ENCODE results near the gene TMEM106B. TPM values are rescaled to one million over a fixed set of nuclear protein-coding genes. Genes with fewer than 3 reads are reported as not detected.

The TMEM106B gene
- total RNA-seq, 1 experiment from 2014 or later, result 33.1 TPM

- H3K4me2 ChIP-seq (ENCODE audit: low read length), result no peak overlapping the region
- ChIA-PET CTCF (no interaction called here), RAD21 (ENCODE audit: low non-redundant PET in 1 of 2, low total read pairs in 2 of 2, uncharacterized antibody in 2 of 2, unreplicated experiment in 2 of 2) (no interaction called here), POLR2A (no interaction called here)
- ATAC-seq (no peak), DNase-seq (ENCODE audit: low read depth, low spot score) (no peak)
- H3K79me2 ChIP-seq (ENCODE audit: insufficient read depth, low read length), result no peaks in the 10 kb centered on the region
- no peaks in the 10 kb centered on the region; the same call in 1 of the 2 replicates for H3K9me2 ChIP-seq (ENCODE audit: insufficient read depth)
- no peak overlapping the region for H3K4me3 ChIP-seq (replicated peaks in 1 of 2; ENCODE audit: low read depth in 1 of 2, low read length in 2 of 2)
- H3K9ac ChIP-seq (ENCODE audit: low read length), result no peak overlapping the region
- H3K27me3 ChIP-seq (ENCODE audit: insufficient read depth, low read length), result no peaks in the 10 kb centered on the region
- intact Hi-C loops (cut with micrococcal nuclease), result no loop called here
- no peaks in the 10 kb centered on the region for H3K4me1 ChIP-seq (ENCODE audit: control insufficient read depth in 1 of 2, insufficient read depth in 2 of 2, low read length in 2 of 2)
- BruUV-seq (replicated peaks), result no TSS peak
- no peaks in the 10 kb centered on the region for H4K20me1 ChIP-seq (ENCODE audit: insufficient read depth)
- H3K36me3 ChIP-seq (ENCODE audit: control insufficient read depth in 1 of 2, insufficient read depth in 2 of 2, low read length in 2 of 2), result no peaks in the 10 kb centered on the region
- H2AFZ ChIP-seq (ENCODE audit: low read depth, low read length, poor library complexity, severe bottlenecking), result no peak overlapping the region
- H3K27ac ChIP-seq (ENCODE audit: low read depth, low read length), result no peak overlapping the region
- no peaks in the 10 kb centered on the region for H3K9me3 ChIP-seq (ENCODE audit: control insufficient read depth in 1 of 2, insufficient read depth in 1 of 2, low read depth in 1 of 2, low read length in 2 of 2)
- TF ChIP-seq CBX3 (IDR thresholded peaks at IDR 0.05; ENCODE audit: low read depth) (no peak), JUND (IDR thresholded peaks at IDR 0.05) (no peak), CEBPB (IDR thresholded peaks at IDR 0.05; ENCODE audit: low read depth) (no peak), EGR1 (IDR thresholded peaks at IDR 0.05; ENCODE audit: low read depth) (no peak), TCF7L2 (IDR thresholded peaks at IDR 0.05; ENCODE audit: borderline replicate concordance, extremely low read depth, insufficient read depth, insufficient read length) (no peak), ATF3 (IDR thresholded peaks at IDR 0.05) (no peak), ZBTB33 (IDR thresholded peaks at IDR 0.05; ENCODE audit: extremely low read depth, insufficient replicate concordance, low read length) (no peak), POLR2AphosphoS5 (IDR thresholded peaks at IDR 0.05; ENCODE audit: low read depth, low read length) (no peak), RAD21 (IDR thresholded peaks at IDR 0.05; ENCODE audit: low read depth) (no peak)
Observed at GRCh38 chr7:12281038-12281437, 69.9 kb downstream of the TMEM106B start.

GRCh38 chr7:12287901-12288300 is 76.8 kb downstream of the TMEM106B start:
- ATAC-seq, result no peak
- ChIA-PET RAD21 (ENCODE audit: low non-redundant PET in 1 of 2, low total read pairs in 2 of 2, uncharacterized antibody in 2 of 2, unreplicated experiment in 2 of 2) (no interaction called here), POLR2A (no interaction called here), CTCF (no interaction called here)
- Histone ChIP-seq H3K9me2 (ENCODE audit: insufficient read depth) (no peaks in the 10 kb centered on the region), H3K27ac (ENCODE audit: low read depth, low read length) (no peak overlapping the region), H3K4me1 (ENCODE audit: control insufficient read depth in 1 of 2, insufficient read depth in 2 of 2, low read length in 2 of 2) (no peaks in the 10 kb centered on the region), H4K20me1 (ENCODE audit: insufficient read depth) (no peaks in the 10 kb centered on the region), H2AFZ (ENCODE audit: low read depth, low read length, poor library complexity, severe bottlenecking) (no peak overlapping the region), H3K36me3 (ENCODE audit: control insufficient read depth in 1 of 2, insufficient read depth in 2 of 2, low read length in 2 of 2) (no peaks in the 10 kb centered on the region), H3K9me3 (ENCODE audit: control insufficient read depth in 1 of 2, insufficient read depth in 1 of 2, low read depth in 1 of 2, low read length in 2 of 2) (0 out of 4 replicates have a peak, but pooled peaks cover 0 to 2% of the 10 kb centered on the region in 2 experiments), H3K27me3 (ENCODE audit: insufficient read depth, low read length) (no peaks in the 10 kb centered on the region), H3K4me2 (ENCODE audit: low read length) (no peak overlapping the region), H3K4me3 (replicated peaks in 1 of 2; ENCODE audit: low read depth in 1 of 2, low read length in 2 of 2) (no peak overlapping the region), H3K9ac (ENCODE audit: low read length) (no peak overlapping the region), H3K79me2 (ENCODE audit: insufficient read depth, low read length) (no peaks in the 10 kb centered on the region)
- no peak for DNase-seq (ENCODE audit: low read depth, low spot score)
- no TSS peak for BruUV-seq (replicated peaks)
- intact Hi-C loops (cut with micrococcal nuclease), result no loop called here
- TF ChIP-seq ELF1 (IDR thresholded peaks at IDR 0.05; ENCODE audit: borderline replicate concordance, low read depth) (no peak), CBX3 (IDR thresholded peaks at IDR 0.05; ENCODE audit: low read depth) (no peak), ZNF274 (IDR thresholded peaks at IDR 0.05; ENCODE audit: low read depth, low read length) (no peak)

All from HCT116 (cell line).